WI38 (cell line): Measurements from ENCODE around the gene TXNRD1.

Experiments used
- H3K4me3 ChIP-seq: 2 replicates; pipeline ENCODE4 v1.5.1; 2011; ENCODE audit warnings: low read depth, mild to moderate bottlenecking, control low read depth, low read length
- CTCF ChIP-seq: IDR thresholded peaks from 2 replicates; pipeline ENCODE4 v1.5.1; 2012; ENCODE audit warnings: low read depth, mild to moderate bottlenecking, control low read depth, low read length

The TXNRD1 gene

GRCh38 chr12:104372061-104372720 is 156.6 kb downstream of the TXNRD1 start:
- TF ChIP-seq CTCF, result no peak
- no peak overlapping the region for H3K4me3 ChIP-seq

- no peak overlapping the region for H3K4me3 ChIP-seq
- no peak for TF ChIP-seq CTCF
Observed at GRCh38 chr12:104372721-104373335, 157.2 kb downstream of the TXNRD1 start.

- no peak overlapping the region for H3K4me3 ChIP-seq
- TF ChIP-seq CTCF, result no peak
Observed at GRCh38 chr12:104374071-104374470, 158.5 kb downstream of the TXNRD1 start.

DNA sequence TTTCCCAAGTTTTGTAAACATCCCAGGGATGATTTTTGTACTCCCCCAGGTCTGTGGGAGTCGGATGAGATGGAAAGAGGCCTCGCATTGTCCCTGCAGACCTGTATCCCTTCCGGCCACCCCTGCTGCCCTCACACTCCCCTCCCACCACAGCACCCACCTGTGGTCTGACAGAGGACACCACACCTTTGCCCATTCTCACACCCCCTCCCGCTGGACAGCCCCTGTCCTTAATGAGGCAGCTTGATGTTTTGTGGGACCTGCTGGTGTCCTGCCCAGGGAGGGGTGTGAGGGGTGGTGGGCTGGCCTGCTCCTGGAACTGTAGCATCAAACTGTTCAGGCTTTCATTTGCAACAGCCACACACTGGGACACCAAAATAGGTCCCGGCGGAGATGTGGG is 159.2 kb downstream of the TXNRD1 start:
- no peak overlapping the region for H3K4me3 ChIP-seq
- TF ChIP-seq CTCF, result no peak

DNA sequence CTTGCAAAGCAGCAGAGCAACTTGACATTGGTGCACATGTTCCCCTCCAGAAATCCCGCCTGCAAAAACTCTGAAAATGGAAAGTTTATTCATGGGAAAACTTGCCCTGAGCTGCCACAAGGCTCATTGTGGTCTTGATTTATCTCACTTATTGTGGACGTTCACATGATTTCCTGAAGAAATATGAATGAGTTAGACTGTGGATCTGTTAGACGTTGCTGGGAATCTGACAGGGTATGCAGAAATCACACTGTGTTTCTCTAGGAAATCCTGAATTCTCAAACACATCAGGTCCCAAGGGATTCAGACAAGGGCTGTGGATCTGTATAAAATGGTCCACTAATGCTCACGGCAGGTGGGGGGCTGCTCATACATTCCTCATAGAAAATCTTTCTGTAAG is 160.2 kb downstream of the TXNRD1 start:
- no peak for TF ChIP-seq CTCF
- no peak overlapping the region for H3K4me3 ChIP-seq

- H3K4me3 ChIP-seq, result no peak overlapping the region
- TF ChIP-seq CTCF, result no peak
Observed at GRCh38 chr12:104376650-104377513, 161.3 kb downstream of the TXNRD1 start.

- no peak for TF ChIP-seq CTCF
- no peak overlapping the region for H3K4me3 ChIP-seq
Observed at GRCh38 chr12:104377514-104377812, 161.9 kb downstream of the TXNRD1 start.
